ENCODE data around the gene CENPQ.

- TF ChIP-seq CTCF (conservative IDR thresholded peaks at IDR 0.05), result no peak
- TF ChIP-seq EZH2 (IDR thresholded peaks at IDR 0.05; ENCODE audit: low read depth), result no peak
Observed at GRCh38 chr6:49468042-49468441, 4.9 kb downstream of the CENPQ start.

All from PC-9 (cell line).